Mesothelial cell of epicardium (in vitro differentiated cells): ENCODE measurements around the gene CTSS. TPM values are rescaled to one million over a fixed set of nuclear protein-coding genes. Genes with fewer than 3 reads are reported as not detected.
"Not testable (repeated sequence)": the region's sequence is repeated elsewhere in the genome, so short reads cannot be mapped to it uniquely, and the experiment has no call there.

Experiments
- DNase-seq, 2 experiments: peaks; one replicate each; pipeline ENCODE4 v3.0.0; 2021; ENCODE audit warnings: low spot score in 2 of 2; ENCODE audit not compliant: unreplicated experiment in 2 of 2
- H3K27ac Mint-ChIP-seq: 2 replicates; pipeline ENCODE4 v1.8.0; 2021; ENCODE audit warnings: mixed read lengths
- H3K27me3 Mint-ChIP-seq: 2 replicates; pipeline ENCODE4 v1.8.0; 2021; ENCODE audit warnings: low read depth, mixed read lengths
- H3K36me3 Mint-ChIP-seq: 2 replicates; pipeline ENCODE4 v1.8.0; 2021; ENCODE audit warnings: mixed read lengths
- H3K4me1 Mint-ChIP-seq: 2 replicates; pipeline ENCODE4 v1.8.0; 2021; ENCODE audit warnings: mixed read lengths
- H3K4me3 Mint-ChIP-seq: 2 replicates; pipeline ENCODE4 v1.8.0; 2021; ENCODE audit warnings: mild to moderate bottlenecking, moderate library complexity, mixed read lengths
- H3K9me3 Mint-ChIP-seq: 2 replicates; pipeline ENCODE4 v1.8.0; 2021; ENCODE audit warnings: mixed read lengths
- total RNA-seq: library from RNA; stranded (reverse); gene quantifications from 3 replicates; pipeline ENCODE4 v1.2.1, GENCODE V29; 2021
- TF ChIP-seq, protein P1 (sequence below): fragments of 200-600 bp; sonication (generic); IDR thresholded peaks from one replicate; pipeline ENCODE4 v1.5.0; 2021; ENCODE audit warnings: antibody characterized with exemption; ENCODE audit not compliant: unreplicated experiment

The CTSS gene
- total RNA-seq, 1 donor from 2014 or later = 2.6 TPM

DNA sequence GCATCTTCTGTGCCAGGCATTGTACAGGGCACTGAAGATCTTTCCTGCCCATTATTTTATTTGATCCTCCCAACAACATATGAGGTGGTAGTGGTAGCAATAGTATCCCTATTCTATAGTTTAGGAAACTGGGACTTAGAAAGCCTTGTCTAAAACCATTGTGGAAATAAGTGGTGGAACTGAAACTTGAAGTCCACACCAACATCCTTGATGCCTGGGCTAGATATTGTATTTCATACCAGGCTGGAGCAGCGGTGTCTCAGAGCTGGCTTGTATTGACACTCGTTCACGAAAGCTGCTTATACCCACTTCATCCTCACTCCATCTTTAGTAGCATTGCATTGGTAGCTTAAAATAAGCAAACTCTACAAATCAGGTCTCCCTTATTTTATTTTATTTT, 9.7 kb upstream of the CTSS start:
- Mint-ChIP-seq H3K4me1 (no peaks in the 10 kb centered on the region), H3K27ac (no peak overlapping the region), H3K27me3 (no peaks in the 10 kb centered on the region), H3K9me3 (peaks cover 2% of the 10 kb centered on the region), H3K36me3 (peaks cover 2% of the 10 kb centered on the region), H3K4me3 (no peak overlapping the region)
- TF ChIP-seq, protein P1, sequence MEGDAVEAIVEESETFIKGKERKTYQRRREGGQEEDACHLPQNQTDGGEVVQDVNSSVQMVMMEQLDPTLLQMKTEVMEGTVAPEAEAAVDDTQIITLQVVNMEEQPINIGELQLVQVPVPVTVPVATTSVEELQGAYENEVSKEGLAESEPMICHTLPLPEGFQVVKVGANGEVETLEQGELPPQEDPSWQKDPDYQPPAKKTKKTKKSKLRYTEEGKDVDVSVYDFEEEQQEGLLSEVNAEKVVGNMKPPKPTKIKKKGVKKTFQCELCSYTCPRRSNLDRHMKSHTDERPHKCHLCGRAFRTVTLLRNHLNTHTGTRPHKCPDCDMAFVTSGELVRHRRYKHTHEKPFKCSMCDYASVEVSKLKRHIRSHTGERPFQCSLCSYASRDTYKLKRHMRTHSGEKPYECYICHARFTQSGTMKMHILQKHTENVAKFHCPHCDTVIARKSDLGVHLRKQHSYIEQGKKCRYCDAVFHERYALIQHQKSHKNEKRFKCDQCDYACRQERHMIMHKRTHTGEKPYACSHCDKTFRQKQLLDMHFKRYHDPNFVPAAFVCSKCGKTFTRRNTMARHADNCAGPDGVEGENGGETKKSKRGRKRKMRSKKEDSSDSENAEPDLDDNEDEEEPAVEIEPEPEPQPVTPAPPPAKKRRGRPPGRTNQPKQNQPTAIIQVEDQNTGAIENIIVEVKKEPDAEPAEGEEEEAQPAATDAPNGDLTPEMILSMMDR = no peak
- DNase-seq = no peak

DNA sequence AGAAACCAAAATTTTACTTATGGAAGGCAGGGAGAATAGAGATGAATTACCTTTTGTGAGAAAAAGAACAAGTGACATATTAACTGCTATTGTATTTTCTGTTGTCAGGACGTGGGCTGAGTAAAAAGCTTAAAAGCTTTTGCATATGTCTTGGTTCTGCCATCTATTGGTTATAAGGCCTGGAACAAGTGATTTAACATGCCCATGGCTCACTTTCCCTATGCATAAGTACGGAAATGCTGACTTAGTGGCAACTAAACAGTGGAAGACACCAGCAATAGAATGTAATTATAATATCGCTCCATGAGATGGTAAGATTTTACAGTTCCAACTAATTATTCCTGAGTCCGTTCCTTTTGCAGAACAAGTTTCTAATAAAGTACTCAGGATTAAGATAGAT, 6.7 kb upstream of the CTSS start:
- TF ChIP-seq, protein P1 = no peak
- DNase-seq = no peak
- Mint-ChIP-seq H3K4me1 (no peaks in the 10 kb centered on the region), H3K9me3 (no peaks in the 10 kb centered on the region), H3K36me3 (no peaks in the 10 kb centered on the region), H3K4me3 (no peak overlapping the region), H3K27ac (no peak overlapping the region), H3K27me3 (no peaks in the 10 kb centered on the region)

DNA sequence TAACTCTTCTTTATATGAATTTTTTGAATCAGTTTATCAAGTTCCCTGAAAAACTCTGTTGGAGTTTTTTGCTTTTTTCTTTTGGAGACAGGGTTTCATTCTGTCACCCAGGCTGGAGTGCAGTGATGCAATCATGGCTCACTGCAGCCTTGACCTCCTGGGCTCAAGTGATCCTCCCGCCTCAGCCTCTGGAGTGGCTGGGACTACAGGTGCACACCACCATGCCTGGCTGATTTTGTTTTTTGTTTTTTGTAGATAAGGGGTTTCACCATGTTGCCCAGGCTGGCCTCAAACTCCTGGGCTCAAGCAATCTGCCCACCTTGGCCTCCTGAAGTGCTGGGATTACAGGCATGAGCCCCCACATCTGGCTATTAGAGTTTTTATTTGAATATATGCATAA, 2.1 kb upstream of the CTSS start:
- peaks cover 12% of the 10 kb centered on the region for H3K4me1 Mint-ChIP-seq
- H3K9me3 Mint-ChIP-seq, H3K27ac Mint-ChIP-seq, H3K27me3 Mint-ChIP-seq, H3K4me3 Mint-ChIP-seq, DNase-seq, H3K36me3 Mint-ChIP-seq: not testable (repeated sequence)

DNA sequence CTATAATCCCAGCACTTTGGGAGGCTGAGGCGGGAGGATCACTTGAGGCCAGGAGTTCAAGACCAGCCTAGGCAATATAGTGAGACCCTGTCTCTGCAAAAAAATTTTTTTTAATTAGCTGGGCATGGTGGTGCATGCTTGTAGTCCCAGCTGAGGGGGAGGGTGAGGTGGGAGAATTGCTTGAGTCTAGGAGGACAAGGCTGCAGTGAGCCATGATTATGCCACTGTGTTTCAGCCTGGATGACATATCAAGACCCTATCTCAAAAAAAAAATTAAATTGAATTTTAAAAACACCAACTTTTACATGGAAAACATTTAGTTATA, 361 bp upstream of the CTSS start:
- H3K4me3 Mint-ChIP-seq, DNase-seq, H3K27me3 Mint-ChIP-seq, H3K9me3 Mint-ChIP-seq, H3K36me3 Mint-ChIP-seq: not testable (repeated sequence)
- Mint-ChIP-seq H3K27ac (peak overlapping the region; percentile 92), H3K4me1 (peaks cover 12% of the 10 kb centered on the region)

DNA sequence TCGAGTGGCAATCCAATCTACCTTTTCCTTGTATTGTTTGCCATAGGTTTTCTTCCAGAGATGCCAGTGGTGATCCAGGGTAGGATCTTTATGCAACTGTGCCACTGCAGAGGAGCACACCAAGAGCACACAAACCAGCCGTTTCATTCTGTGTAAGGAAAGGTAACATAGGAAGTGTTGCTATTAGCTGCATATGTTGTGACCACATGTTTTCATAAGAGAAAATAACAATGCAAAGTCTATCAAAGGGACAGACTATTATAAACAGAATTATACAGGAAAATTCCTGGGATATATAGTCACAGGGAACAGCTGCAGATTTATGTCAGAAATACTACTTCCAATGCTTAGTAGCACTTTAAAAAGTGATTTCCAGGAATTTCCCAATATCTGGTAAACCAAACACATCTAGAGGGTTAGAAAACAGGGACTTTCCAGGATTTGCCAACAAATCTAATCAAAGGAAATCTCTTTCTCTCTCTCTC, 919 bp downstream of the CTSS start:
- peaks cover 6% of the 10 kb centered on the region for H3K9me3 Mint-ChIP-seq
- peak overlapping the region; percentile 92 for H3K27ac Mint-ChIP-seq
- no peak overlapping the region for H3K4me3 Mint-ChIP-seq
- peaks cover 12% of the 10 kb centered on the region for H3K4me1 Mint-ChIP-seq
- no peak for DNase-seq
- TF ChIP-seq, protein P1 = no peak
- H3K36me3 Mint-ChIP-seq = no peaks in the 10 kb centered on the region
- no peaks in the 10 kb centered on the region for H3K27me3 Mint-ChIP-seq

DNA sequence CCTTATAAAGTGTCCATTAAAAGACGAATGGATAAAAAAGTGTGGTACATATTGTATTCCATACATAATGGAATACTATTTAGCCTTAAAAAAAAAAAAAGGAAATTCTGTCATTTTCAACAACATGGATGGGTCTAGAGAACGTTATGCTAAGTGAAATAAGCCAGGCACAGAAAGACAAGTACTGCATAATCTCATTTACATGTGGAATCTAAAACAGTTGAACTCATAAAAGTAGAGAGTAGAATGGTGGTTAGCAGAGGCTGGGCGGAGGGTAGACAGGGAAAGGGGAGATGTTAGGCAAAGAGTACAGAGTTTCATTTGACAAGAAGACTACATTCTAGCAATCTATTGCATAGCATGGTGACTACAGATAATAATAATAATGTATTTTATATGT, 2.6 kb downstream of the CTSS start:
- H3K9me3 Mint-ChIP-seq = peaks cover 6% of the 10 kb centered on the region
- H3K4me3 Mint-ChIP-seq = no peak overlapping the region
- DNase-seq = no peak
- peaks cover 12% of the 10 kb centered on the region for H3K4me1 Mint-ChIP-seq
- TF ChIP-seq, protein P1 = no peak
- H3K27ac Mint-ChIP-seq = no peak overlapping the region
- H3K36me3 Mint-ChIP-seq = no peaks in the 10 kb centered on the region
- no peaks in the 10 kb centered on the region for H3K27me3 Mint-ChIP-seq

DNA sequence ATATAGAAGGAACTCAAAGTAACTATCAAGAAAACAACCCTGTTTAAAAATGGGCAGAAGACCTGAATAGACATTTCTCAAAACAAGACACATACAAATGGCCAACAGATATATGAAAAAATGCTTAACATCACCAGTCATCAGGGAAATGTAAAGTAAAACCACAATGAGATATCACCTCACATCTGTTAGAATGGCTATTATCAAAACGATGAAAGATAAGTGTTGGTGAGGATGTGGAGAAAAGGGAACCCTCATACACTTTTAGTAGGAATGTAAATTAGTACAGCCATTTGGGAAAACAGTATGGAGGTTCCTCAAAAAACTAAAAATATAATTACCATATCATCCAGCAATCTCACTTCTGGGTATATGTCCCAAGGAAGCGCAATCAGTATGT, 3.0 kb downstream of the CTSS start:
- Mint-ChIP-seq H3K36me3 (no peaks in the 10 kb centered on the region), H3K9me3 (peaks cover 6% of the 10 kb centered on the region), H3K27me3 (no peaks in the 10 kb centered on the region), H3K4me3 (no peak overlapping the region), H3K4me1 (peaks cover 12% of the 10 kb centered on the region), H3K27ac (no peak overlapping the region)
- TF ChIP-seq, protein P1 = no peak
- no peak for DNase-seq
